GM18951 (cell line): ENCODE results near the gene WDR88.
"Not testable (repeated sequence)": the region's sequence is repeated elsewhere in the genome, so short reads cannot be mapped to it uniquely, and the experiment has no call there.

ENCODE experiments used
- POLR2A ChIP-seq: IDR thresholded peaks from 4 replicates; pipeline ENCODE4 v1.6.1; 2011; ENCODE audit warnings: mild to moderate bottlenecking; ENCODE audit not compliant: insufficient read length, insufficient read depth; ENCODE audit errors: extremely low read depth
- in situ Hi-C: fragments of 300-500 bp; cut with MboI; formaldehyde crosslinking; loops from one replicate; pipeline ENCODE4 v1.12.0; 2022; ENCODE audit warnings: low sequenced_read_pairs, mixed read lengths, inconsistent platforms; ENCODE audit not compliant: unreplicated experiment

The WDR88 gene

DNA sequence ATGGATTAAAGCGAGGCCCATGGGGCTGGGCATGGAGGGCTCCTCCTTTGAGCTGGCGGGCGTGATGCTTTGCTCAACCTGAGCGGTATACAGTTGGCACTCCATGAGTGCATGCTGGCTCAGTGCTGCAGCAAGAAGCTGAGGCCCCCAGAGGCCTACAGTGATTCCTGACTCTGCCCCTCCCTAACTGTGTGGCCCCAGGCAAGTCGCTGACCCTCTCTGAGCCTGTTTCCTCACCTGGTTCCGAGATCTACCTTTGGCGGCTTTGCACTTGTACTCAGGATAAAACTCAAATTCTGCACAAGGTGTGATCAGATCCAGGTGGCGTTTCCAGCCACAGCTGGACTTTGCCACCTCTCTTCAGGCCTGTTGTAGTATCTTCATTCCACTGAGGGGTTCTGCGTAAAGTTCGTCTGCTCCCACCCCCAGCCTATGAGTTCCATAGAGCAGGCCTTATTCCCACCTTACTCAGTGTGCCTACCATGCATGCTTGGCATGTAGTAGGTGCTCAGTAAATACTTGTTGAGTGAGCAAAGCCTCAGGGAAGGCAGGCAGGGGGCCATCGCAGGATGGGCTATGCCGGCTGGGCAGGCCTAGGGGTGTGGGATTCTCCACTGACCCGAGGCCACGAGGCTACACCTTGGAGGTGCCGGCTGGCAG lies 70.1 kb downstream of the WDR88 start:
- no peak for TF ChIP-seq POLR2A

DNA sequence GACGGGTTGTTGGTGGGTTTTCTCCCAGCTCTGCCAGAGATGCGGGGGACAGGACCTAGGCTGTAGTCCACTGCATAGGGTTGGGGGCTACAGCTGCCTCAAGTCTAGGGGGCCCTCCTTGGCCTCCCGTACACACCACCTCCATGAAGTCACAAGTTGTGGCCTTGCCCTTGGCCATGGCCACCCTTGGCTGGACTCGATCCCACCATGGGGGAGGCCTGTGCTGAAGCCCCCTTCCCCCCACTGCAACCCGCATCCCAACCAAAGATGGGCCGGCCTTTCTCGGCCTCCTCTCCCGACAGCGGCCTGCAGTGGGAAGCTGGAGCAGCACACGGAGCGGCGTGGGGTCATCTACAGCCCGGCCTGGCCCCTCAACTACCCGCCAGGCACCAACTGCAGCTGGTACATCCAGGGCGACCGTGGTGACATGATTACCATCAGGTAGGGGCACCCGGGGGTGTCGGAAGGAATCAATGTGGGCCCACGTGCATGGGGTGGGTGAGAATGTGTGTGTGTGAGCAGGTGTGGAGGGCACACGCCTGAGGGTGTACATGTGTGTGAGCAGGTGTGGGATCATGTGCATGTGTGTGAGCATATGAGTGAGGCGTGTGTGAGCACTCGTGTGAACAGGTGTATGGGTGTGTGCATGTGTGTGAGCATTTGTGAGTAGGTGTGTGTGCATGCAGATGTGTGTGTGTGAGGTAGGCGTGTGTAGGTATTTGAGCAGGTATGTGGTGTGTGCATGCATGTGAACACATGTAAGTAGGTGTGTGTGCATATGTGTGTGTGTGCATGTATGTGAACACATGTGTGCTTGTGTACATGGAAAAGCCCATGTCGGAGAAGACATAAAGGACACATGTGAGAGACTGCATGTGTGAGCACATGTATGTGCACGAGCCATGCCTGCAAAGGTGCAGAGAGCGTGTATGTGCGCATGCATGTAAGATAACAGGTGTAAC lies 70.9 kb downstream of the WDR88 start:
- no peak for TF ChIP-seq POLR2A

More for the DNA sequence above, 70.1 kb downstream of the WDR88 start:
- in situ Hi-C loops = no loop called here

DNA sequence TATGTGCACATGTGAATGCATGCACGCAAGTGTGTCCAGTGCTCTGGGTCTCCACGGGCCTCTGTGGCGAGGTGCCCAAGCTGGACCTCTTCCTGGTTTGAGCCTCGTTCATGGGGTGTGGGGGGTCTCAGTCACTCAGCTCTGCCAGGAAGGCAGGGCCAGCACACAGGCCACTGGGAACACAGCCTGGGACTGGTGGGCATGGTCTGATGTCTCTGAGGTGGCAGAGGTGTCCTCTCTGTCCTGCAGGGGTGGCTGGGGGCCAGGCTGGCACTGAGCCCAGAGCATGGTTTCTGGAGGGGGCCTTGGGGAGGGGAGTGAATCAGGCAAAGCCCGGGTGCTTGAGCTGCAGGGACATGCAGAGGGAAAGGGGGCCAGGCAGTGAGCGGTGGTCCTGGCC lies 71.6 kb downstream of the WDR88 start:
- in situ Hi-C loops = no loop called here
- TF ChIP-seq POLR2A = no peak

More for the DNA sequence above, 70.9 kb downstream of the WDR88 start:
- in situ Hi-C loops = no loop called here

DNA sequence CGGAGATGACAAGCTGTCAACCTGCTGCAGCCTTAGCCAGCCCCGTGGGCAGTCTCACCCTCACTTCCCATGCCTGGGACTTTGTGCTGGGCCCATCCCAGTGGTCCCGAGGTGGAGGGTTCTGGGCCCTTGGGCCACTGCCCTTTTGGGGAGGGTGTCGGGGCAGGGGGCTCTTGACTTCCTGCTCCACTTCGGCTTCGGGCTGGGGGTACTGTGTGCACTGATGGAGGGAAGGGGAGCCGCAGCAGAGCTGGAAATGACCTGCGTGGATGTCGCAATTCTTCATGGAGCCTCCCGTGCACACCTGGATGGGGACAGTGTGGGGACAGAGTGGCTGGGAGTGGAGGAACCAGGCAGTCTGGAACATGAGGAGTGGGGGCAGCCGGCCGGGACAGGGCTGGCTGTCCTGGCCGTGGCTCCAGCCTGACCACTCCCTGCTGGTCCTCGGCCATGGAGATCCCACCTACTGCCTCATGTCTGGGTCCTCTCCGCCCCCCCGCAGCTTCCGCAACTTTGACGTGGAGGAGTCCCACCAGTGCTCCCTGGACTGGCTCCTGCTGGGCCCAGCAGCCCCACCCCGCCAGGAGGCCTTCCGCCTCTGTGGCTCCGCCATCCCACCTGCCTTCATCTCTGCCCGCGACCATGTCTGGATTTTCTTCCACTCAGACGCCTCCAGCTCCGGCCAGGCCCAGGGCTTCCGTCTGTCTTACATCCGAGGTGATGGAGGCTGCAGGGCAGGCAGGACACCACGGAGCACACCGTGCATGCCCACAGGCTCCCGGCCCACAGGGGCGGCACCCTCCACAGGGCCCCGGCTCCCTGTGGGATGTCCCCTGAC lies 72.4 kb downstream of the WDR88 start:
- no peak for TF ChIP-seq POLR2A
- in situ Hi-C loops = no loop called here

DNA sequence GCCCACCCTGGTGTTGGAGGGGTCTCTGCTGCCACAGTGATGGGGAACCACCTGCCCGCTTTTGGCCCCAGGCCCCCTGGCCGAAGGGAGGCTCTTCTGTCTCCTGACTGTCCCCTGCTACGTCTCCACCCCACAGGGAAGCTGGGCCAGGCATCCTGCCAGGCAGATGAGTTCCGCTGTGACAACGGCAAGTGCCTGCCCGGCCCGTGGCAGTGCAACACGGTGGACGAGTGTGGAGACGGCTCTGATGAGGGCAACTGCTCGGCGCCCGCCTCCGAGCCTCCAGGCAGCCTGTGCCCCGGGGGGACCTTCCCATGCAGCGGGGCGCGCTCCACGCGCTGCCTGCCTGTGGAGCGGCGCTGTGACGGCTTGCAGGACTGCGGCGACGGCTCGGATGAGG lies 73.2 kb downstream of the WDR88 start:
- no peak for TF ChIP-seq POLR2A
- in situ Hi-C loops = no loop called here

DNA sequence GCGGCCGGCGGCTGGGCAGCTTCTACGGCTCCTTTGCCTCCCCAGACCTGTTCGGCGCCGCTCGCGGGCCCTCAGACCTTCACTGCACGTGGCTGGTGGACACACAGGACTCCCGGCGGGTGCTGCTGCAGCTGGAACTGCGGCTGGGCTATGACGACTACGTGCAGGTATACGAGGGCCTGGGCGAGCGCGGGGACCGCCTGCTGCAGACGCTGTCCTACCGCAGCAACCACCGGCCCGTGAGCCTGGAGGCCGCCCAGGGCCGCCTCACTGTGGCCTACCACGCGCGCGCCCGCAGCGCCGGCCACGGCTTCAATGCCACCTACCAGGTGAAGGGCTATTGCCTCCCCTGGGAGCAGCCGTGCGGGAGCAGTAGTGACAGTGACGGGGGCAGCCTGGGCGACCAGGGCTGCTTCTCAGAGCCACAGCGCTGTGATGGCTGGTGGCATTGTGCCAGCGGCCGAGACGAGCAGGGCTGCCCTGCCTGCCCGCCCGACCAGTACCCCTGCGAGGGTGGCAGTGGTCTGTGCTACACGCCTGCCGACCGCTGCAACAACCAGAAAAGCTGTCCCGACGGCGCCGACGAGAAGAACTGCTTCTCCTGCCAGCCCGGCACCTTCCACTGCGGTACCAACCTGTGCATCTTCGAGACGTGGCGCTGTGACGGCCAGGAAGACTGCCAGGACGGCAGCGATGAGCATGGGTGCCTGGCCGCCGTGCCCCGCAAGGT lies 73.8 kb downstream of the WDR88 start:
- no peak for TF ChIP-seq POLR2A
- in situ Hi-C loops = no loop called here

DNA sequence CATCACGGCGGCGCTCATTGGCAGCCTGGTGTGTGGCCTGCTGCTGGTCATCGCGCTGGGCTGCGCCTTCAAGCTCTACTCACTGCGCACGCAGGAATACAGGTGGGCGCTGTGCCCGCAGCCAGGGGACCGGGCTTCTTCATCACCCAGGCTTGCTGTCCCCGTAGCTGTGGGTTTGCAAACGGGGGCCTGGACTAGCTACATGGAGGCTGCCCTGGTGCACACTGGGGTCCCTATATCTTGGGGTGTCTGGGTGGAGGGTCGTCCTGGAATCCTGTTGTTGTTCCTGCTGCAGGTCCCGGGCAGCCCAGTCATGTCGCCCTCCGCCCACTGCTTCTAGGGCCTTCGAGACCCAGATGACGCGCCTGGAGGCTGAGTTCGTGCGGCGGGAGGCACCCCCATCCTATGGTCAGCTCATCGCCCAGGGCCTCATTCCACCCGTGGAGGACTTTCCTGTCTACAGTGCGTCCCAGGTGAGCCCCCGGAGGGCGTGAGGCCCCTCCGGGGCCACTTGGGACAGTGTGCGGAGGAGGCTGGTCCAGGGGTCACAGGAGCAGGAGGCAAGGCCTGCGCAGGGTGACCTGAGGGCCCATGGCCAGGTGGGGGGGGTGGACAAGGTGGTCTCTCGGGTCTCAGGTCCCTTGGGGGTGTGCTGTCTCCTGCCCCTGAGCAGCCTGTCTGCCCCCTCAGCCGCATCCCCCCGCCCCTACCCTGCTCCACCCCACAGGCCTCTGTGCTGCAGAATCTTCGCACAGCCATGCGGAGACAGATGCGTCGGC lies 74.5 kb downstream of the WDR88 start:
- in situ Hi-C loops = no loop called here

DNA sequence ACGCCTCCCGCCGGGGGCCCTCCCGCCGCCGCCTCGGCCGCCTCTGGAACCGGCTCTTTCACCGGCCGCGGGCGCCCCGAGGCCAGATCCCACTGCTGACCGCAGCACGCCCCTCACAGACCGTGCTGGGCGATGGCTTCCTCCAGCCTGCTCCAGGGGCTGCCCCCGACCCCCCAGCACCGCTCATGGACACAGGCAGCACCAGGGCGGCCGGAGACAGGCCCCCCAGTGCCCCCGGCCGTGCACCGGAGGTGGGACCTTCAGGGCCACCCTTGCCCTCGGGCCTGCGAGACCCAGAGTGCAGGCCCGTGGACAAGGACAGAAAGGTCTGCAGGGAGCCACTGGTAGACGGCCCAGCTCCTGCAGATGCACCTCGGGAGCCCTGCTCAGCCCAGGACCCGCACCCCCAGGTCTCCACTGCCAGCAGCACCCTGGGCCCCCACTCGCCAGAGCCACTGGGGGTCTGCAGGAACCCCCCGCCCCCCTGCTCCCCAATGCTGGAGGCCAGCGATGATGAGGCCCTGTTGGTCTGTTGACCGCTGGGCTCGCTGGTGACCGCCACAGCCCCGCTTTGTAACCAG lies 75.2 kb downstream of the WDR88 start:
- TF ChIP-seq POLR2A = no peak
- in situ Hi-C loops = no loop called here

More for the DNA sequence above, 74.5 kb downstream of the WDR88 start:
- TF ChIP-seq POLR2A = no peak

DNA sequence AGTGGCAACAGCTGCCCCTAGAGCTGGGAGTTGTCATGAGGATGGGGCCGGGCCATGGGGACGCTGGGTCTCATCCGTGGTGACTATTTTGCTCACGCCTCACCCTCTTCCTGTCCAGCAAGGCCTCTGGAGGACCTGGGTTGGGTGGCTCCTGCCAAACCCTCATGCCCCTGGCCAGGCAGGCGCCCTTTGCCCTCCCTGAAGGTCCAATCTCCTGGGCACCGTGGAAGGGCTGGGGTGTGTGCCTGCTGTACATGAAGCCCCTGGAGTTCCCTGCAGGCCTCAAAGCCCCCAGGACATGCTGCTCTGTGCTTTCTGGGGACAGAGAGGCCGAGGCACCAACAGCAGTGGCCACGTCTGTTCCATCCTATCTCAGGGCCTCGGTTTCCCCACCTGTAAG lies 76.0 kb downstream of the WDR88 start:
- in situ Hi-C loops = no loop called here
- no peak for TF ChIP-seq POLR2A

DNA sequence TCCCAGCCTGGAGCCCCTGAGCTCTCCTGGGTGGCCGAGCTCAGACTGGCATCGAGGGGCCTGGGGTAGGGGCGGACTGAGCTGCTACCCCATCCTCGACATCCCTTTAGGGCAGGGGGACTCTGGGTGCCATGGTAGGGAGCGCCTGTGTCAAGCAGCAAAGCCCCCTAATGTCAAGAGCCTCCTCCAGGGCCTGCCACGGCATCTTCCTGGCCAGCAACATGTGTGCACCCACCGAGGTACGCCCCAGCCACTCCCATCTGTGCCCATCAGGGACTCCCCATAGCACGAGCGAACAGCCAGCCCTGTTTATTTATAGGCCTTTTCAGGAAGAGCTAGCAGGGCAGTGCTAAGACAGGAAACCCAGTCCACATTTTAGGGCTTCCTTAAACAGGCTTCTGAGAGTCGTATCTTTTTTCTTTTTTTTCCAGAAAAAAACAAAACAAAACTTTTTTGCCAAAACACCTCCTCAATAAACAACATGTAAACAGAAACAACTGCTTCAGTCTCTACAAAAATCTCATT lies 76.5 kb downstream of the WDR88 start:
- TF ChIP-seq POLR2A = no peak
- in situ Hi-C loops = no loop called here

DNA sequence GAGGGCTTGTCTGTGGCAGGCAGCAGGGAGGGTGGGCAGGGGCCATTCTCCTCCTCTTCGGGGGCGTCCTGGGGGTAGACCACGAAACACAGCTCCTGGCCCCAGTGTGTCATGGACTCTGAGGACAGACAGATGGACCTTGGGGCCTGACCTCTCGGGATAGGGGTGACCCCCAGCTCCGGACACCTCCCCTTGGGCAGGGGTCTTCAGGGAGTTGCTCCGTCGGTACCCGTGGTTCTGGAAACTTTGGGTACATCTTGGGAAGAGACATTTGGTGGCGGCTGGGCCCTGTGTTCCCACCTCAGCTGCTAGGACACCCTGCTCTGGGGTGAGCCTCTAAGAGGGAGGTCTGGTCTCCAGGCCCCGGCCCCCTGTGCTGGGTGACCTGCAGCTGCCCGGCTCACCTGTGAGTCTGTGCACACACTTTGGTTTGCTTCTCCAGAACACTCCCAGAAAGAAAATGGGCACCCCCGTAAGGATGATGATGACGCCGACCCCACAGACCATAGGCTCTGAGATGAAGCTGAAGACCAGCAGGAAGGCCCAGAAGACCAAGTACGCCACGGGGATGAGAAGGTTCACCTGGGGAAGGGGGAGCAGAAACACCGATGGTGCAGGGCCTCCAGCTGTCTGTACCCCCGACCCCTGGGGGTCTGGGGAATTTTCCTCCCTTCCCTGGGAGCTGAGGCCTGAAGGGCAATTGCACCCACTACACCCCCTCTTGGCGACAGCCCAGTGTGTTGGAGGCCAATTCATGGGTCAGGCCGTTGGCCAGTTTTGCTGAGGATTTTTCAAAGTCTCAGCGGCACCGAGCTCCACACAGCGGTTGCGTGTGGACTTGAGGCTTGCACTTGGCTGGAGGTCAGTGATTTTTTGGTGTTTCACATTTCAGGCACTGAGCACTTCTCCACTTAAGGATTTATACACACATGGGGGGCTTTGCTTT lies 77.3 kb downstream of the WDR88 start:
- in situ Hi-C loops = no loop called here
- TF ChIP-seq POLR2A = no peak

DNA sequence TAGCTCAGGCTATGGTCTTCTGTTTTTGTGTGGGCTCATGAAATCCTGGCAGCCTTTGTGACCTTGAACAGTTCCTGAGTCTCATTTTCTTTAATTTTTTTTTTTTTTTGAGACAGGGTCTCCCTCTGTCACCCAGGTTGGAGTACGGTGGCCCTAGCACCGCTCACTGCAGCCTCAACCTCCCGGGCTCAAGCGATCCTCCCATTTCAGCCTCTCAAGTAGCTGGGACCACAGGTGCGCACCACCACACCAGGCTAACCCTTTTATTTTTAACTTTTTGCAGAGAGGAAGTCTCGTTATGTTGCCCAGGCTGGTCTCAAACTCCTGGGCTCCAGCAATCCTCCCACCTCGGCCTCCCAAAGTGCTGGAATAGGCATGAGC lies 77.9 kb downstream of the WDR88 start:
- in situ Hi-C loops = not testable (repeated sequence)
